DMS114 treated with DMSO at 0.1 percent for 48 hours (cell line): ENCODE results near the gene EVI5.
"Not testable (repeated sequence)": the region's sequence is repeated elsewhere in the genome, so short reads cannot be mapped to it uniquely, and the experiment has no call there.

Experiments
- DNase-seq: peaks from one replicate; lab custom pipeline; 2025; ENCODE audit not compliant: unreplicated experiment; lab: John Stamatoyannopoulos, UW

Gene EVI5

GRCh38 chr1:92695104-92695503 is 89.8 kb downstream of the EVI5 start:
- no peak for DNase-seq

- no peak for DNase-seq
These were observed 93.0 kb downstream of the EVI5 start for GRCh38 chr1:92691925-92692324.

- DNase-seq: no peak
These were observed 94.5 kb downstream of the EVI5 start for GRCh38 chr1:92690212-92690906.

GRCh38 chr1:92679980-92680379 is 104.9 kb downstream of the EVI5 start:
- DNase-seq: no peak

- DNase-seq: no peak
These were observed 121.1 kb downstream of the EVI5 start for GRCh38 chr1:92663775-92664174.

DNA sequence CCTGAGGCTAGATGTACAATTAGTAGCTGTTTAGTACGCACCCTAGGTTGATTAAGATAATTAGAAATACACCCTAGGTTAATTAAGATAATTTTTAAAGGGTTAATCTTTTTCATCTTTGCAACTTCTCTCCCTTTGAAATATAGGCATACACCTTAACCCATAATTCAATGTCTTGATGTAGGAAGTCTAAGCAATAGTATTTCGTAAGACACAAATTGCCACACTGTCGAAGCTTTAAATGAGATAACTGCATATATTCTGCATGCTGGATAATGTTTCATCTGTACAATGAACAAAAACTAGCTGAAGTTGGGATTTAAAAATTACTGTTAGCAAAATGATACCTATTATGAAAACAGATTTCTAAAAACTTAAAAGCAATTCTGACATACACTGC is 122.9 kb downstream of the EVI5 start:
- no peak for DNase-seq

DNA sequence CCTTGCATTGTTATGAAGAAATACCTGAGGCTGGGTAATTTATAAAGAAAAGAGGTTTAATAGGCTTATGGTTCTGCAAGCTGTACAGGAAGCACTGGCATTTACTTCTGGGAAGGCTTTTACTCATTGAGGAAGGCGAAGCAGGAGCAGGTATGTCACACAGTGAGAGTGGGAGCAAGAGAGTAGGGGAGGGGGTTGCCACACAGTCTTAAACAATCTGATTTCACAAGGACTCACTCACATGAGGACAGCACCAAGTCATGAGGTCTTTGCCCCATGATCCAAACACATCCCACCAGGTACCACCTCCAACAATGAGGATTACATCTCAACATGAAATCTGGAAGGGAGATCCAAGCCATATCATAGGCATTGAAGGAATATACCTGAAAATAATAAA is 127.2 kb downstream of the EVI5 start:
- no peak for DNase-seq

DNA sequence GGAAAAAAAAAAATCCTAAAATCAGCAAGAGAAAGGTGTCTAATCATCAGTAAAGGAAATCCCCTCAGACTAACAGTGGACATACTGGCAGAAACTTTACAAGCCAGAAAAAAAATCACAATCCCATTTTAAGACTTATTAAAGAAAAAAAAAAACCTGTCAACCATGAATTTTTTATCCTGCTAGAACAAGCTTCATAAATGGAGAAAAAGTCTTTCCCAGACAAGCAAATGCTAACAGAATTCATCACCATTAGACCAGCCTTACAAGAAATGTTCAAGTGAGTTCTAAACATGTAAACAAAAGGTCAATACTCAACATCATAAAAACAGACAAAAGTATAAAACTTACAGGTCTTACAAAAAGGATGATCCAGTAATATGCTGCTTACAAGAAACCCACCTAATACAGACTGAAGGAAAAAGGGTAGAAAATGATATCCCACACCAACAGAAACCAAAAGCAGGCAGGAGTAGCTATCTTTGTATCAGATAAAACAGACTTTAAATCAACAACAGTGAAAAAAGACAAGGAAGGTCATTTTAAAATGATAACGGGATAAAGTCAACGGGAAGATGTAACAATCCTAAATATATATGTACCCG is 129.6 kb downstream of the EVI5 start:
- DNase-seq: no peak

GRCh38 chr1:92653605-92654381 is 131.1 kb downstream of the EVI5 start:
- DNase-seq: no peak

GRCh38 chr1:92640686-92641085 is 144.2 kb downstream of the EVI5 start:
- not testable (repeated sequence) for DNase-seq

GRCh38 chr1:92638498-92638897 is 146.4 kb downstream of the EVI5 start:
- DNase-seq: no peak

DNA sequence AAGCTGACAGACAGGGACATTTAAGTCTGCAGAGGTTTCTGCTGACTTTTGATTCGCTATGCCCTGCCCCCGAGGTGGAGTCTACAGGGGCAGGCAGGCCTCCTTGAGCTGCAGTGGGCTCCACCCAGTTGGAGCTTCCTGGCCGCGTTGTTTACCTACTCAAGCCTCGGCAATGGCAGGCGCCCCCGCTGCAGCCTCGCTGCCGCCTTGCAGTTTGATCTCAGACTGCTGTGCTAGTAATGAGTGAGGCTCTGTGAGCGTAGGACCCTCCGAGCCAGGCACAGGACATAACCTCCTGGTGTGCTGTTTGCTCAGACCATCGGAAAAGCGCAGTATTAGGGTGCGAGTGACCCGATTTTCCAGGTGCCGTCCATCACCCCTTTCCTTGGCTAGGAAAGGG is 149.7 kb downstream of the EVI5 start:
- not testable (repeated sequence) for DNase-seq

GRCh38 chr1:92623187-92623778 is 161.6 kb downstream of the EVI5 start:
- peak; percentile 18 for DNase-seq

DNA sequence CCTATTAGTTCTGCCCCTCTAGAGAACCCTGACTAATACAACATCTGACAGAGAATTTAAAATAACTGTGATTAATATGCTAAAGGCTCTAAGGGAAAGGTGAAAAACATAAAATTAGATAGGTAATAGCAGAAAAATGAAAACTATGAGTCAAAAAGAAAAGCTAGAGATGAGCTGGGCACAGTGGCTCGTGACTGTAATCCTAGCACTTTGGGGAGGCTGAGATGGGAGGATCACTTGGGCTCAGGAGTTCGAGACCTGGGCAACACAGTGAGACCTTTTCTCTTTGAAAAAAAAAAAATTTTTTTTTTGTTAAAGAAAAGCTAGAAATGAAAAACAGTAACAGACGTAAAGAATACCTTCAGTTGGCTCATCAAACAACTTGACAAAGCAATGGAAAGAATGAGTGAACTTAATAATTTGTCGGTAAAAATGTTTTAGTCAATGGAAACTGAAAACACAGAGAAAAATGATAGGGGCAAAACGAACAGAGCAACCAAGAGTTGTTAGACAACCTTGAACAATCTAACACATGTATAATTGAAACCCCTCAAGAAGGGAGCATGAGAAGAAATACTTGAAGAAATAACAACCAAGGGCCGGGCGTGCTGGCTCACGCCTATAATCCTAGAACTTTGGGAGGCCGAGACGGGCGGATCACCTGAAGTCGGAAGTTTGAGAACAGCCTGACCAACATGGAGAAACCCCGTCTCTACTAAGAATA is 165.3 kb downstream of the EVI5 start:
- no peak for DNase-seq

GRCh38 chr1:92601044-92601443 is 183.9 kb downstream of the EVI5 start:
- DNase-seq: no peak

DNA sequence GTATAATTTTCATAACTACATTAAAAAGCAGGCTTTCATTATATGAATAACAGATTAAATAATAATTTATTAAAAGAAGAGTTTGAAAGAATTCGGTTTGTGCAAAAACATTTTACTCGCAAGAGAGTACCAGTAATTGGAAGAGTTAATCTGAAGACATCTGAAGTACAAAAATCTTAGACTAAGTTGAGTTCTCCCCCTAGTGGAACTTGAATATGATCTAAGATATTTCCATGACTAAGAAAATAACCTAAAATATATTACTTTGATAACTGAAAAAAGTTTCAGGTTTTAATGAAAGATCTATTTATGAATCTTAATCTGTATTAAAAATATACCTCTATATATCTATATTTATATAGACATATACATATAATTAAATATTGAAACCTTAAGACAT is 185.7 kb downstream of the EVI5 start:
- peak; percentile 45 for DNase-seq

DNA sequence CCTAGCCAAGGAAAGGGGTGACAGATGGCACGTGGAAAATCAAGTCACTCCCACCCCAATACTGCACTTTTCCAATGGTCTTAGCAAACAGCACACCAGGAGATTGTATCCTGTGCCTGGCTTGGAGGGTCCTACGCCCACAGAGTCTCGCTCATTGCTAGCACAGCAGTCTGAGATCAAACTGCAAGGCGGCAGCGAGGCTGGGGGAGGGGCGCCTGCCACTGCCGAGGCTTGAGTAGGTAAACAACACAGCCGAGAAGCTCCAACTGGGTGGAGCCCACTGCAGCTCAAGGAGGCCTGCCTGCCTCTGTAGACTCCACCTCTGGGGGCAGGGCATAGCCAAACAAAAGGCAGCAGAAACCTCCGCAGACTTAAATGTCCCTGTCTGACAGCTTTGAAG is 195.5 kb downstream of the EVI5 start:
- DNase-seq: not testable (repeated sequence)

DNA sequence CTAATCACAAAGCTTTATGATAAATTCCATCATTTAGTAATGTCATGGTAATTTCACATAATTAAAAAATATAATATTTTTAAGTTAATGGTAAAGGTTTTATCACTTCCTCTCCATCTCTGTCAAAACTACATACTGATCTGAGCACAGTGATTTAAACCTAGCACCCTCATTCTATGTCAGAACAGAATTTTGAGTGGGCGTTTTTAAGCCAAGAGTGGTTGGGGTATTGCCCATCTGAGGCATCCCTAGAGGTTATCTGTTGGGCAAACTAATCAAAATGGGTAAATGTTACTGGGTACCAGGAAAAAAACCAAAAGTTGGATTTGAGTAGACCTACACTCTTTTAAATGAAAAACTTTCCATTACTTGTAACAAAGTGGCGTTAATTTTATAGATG is 197.5 kb downstream of the EVI5 start:
- DNase-seq: no peak

DNA sequence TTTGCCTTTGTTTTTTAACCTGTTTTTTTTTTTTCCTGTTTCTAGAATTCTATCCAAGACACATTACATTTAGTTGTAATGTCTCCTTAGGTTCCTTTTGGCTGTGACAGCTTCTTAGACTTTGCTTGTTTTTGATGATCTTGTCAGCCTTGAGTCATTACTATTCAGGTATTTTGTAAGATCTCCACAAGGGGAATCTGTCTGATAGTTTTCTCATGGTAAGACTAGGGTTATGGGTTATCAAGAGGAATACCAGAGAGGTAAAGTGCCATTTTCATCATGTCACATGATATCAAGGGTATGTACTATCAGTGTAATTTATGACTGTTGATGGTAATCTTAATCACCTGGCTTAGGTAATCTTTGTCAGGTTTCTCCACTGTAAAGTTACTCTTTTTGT is 199.1 kb downstream of the EVI5 start:
- no peak for DNase-seq

DNA sequence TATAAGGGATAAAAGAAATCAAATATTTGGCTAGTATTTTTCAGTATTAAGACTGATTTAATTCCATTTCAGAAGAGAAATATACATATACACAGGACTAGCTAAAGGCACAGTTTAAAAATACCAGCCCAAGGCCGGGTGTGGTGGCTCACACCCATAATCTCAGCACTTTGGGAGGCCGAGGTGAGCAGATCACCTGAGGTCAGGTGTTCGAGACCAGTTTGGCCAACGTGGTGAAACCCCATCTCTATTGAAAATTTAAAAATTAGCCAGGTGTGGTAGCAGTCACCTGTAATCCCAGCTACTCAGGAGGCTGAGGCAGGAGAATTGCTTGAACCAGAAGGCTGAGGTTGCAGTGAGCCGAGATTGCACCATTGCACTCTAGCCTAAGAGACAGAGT is 200.1 kb downstream of the EVI5 start:
- not testable (repeated sequence) for DNase-seq
